H7 (cell line): ENCODE results near the gene NIM1K. TPM values are rescaled to one million over a fixed set of nuclear protein-coding genes. Genes with fewer than 3 reads are reported as not detected.

ENCODE experiments used
- DNase-seq: peaks from one replicate; pipeline ENCODE4 v3.0.0; 2012
- H3K27me3 ChIP-seq: 2 replicates; pipeline ENCODE4 v1.6.0; 2011; ENCODE audit warnings: mild to moderate bottlenecking, low read length; ENCODE audit not compliant: control insufficient read depth, insufficient read depth
- H3K36me3 ChIP-seq: replicated peaks from 2 replicates; pipeline ENCODE4 v1.5.1; 2011; ENCODE audit warnings: low read length; ENCODE audit not compliant: control insufficient read depth, insufficient read depth
- H3K4me3 ChIP-seq: 2 replicates; pipeline ENCODE4 v1.5.1; 2011; ENCODE audit warnings: low read depth, mild to moderate bottlenecking, control low read depth, low read length, moderate library complexity; ENCODE audit not compliant: insufficient read depth
- total RNA-seq: library from RNA; depleted of rRNA; stranded (reverse); fragments of >200 nt; shearing (Covaris generic); gene quantifications from 2 replicates; pipeline ENCODE4 v1.2.3, GENCODE V29; 2014

Gene NIM1K
- total RNA-seq, 1 experiment from 2014 or later: not detected

GRCh38 chr5:43227655-43228054 lies 35.6 kb downstream of the NIM1K start:
- Histone ChIP-seq H3K27me3 (no peaks in the 10 kb centered on the region), H3K4me3 (no peak overlapping the region), H3K36me3 (no peaks in the 10 kb centered on the region)
- DNase-seq: no peak

- Histone ChIP-seq H3K4me3 (no peak overlapping the region), H3K27me3 (no peaks in the 10 kb centered on the region), H3K36me3 (no peaks in the 10 kb centered on the region)
- DNase-seq: no peak
Observed at GRCh38 chr5:43230707-43231106, 38.7 kb downstream of the NIM1K start.

- DNase-seq: no peak
Observed at GRCh38 chr5:43231977-43232376, 40.0 kb downstream of the NIM1K start.

GRCh38 chr5:43232943-43233833 lies 41.2 kb downstream of the NIM1K start:
- no peak for DNase-seq
- Histone ChIP-seq H3K36me3 (no peaks in the 10 kb centered on the region), H3K4me3 (no peak overlapping the region), H3K27me3 (no peaks in the 10 kb centered on the region)

More at GRCh38 chr5:43231977-43232376, 40.0 kb downstream of the NIM1K start:
- H3K4me3 ChIP-seq: no peak overlapping the region
- H3K27me3 ChIP-seq: no peaks in the 10 kb centered on the region
- H3K36me3 ChIP-seq: no peaks in the 10 kb centered on the region

GRCh38 chr5:43233946-43234345 lies 41.9 kb downstream of the NIM1K start:
- H3K4me3 ChIP-seq: no peak overlapping the region
- H3K27me3 ChIP-seq: no peaks in the 10 kb centered on the region
- no peak for DNase-seq
- H3K36me3 ChIP-seq: no peaks in the 10 kb centered on the region

- Histone ChIP-seq H3K4me3 (no peak overlapping the region), H3K36me3 (no peaks in the 10 kb centered on the region), H3K27me3 (no peaks in the 10 kb centered on the region)
- DNase-seq: no peak
Observed at GRCh38 chr5:43236653-43237355, 44.8 kb downstream of the NIM1K start.

- Histone ChIP-seq H3K27me3 (no peaks in the 10 kb centered on the region), H3K36me3 (no peaks in the 10 kb centered on the region), H3K4me3 (no peak overlapping the region)
- no peak for DNase-seq
Observed at GRCh38 chr5:43242196-43242595, 50.2 kb downstream of the NIM1K start.

- DNase-seq: no peak
- no peaks in the 10 kb centered on the region for H3K36me3 ChIP-seq
- H3K4me3 ChIP-seq: no peak overlapping the region
- no peaks in the 10 kb centered on the region for H3K27me3 ChIP-seq
Observed at GRCh38 chr5:43243270-43243669, 51.2 kb downstream of the NIM1K start.

- H3K27me3 ChIP-seq: no peaks in the 10 kb centered on the region
- H3K36me3 ChIP-seq: no peaks in the 10 kb centered on the region
- no peak overlapping the region for H3K4me3 ChIP-seq
- DNase-seq: no peak
Observed at GRCh38 chr5:43244823-43245565, 53.0 kb downstream of the NIM1K start.

- H3K27me3 ChIP-seq: no peaks in the 10 kb centered on the region
- H3K4me3 ChIP-seq: no peak overlapping the region
- no peak for DNase-seq
- H3K36me3 ChIP-seq: no peaks in the 10 kb centered on the region
Observed at GRCh38 chr5:43245724-43246385, 53.8 kb downstream of the NIM1K start.

GRCh38 chr5:43251754-43252153 lies 59.7 kb downstream of the NIM1K start:
- H3K4me3 ChIP-seq: no peak overlapping the region

GRCh38 chr5:43255704-43256103 lies 63.7 kb downstream of the NIM1K start:
- no peaks in the 10 kb centered on the region for H3K27me3 ChIP-seq
- H3K4me3 ChIP-seq: no peak overlapping the region
- DNase-seq: no peak
- no peaks in the 10 kb centered on the region for H3K36me3 ChIP-seq

More at GRCh38 chr5:43251754-43252153, 59.7 kb downstream of the NIM1K start:
- DNase-seq: no peak
- no peaks in the 10 kb centered on the region for H3K36me3 ChIP-seq
- H3K27me3 ChIP-seq: no peaks in the 10 kb centered on the region

GRCh38 chr5:43256261-43256966 lies 64.4 kb downstream of the NIM1K start:
- no peaks in the 10 kb centered on the region for H3K27me3 ChIP-seq
- no peaks in the 10 kb centered on the region for H3K36me3 ChIP-seq
- no peak for DNase-seq
- no peak overlapping the region for H3K4me3 ChIP-seq

- H3K27me3 ChIP-seq: no peaks in the 10 kb centered on the region
Observed at GRCh38 chr5:43258116-43258515, 66.1 kb downstream of the NIM1K start.

More at GRCh38 chr5:43258116-43258515, 66.1 kb downstream of the NIM1K start:
- DNase-seq: no peak
- Histone ChIP-seq H3K36me3 (no peaks in the 10 kb centered on the region), H3K4me3 (no peak overlapping the region)
